DLD1 (cell line): ENCODE results near the gene MYL12A.

Source experiments
- in situ Hi-C: cut with HindIII; loops from 2 replicates; pipeline ENCODE4 v1.10.0; 2017; ENCODE audit warnings: low sequenced_read_pairs

The MYL12A gene

GRCh38 chr18:3252843-3253242 lies 5.2 kb downstream of the MYL12A start:
- in situ Hi-C loops, result no loop called here

GRCh38 chr18:3254725-3255124 lies 7.1 kb downstream of the MYL12A start:
- in situ Hi-C loops, result no loop called here

- in situ Hi-C loops, result no loop called here
Observed at GRCh38 chr18:3255611-3256165, 8.1 kb downstream of the MYL12A start.

GRCh38 chr18:3256693-3257626 lies 9.4 kb downstream of the MYL12A start:
- in situ Hi-C loops, result no loop called here

- in situ Hi-C loops, result no loop called here
Observed at GRCh38 chr18:3257627-3258120, 10.1 kb downstream of the MYL12A start.

GRCh38 chr18:3260995-3261372 lies 13.4 kb downstream of the MYL12A start:
- in situ Hi-C loops, result no loop called here

- in situ Hi-C loops, result no loop called here
Observed at GRCh38 chr18:3261373-3262233, 14.0 kb downstream of the MYL12A start, which contains the start of gene MYL12B. MYL12B (plus strand) TSS chr18:3262133; CDS start chr18:3272899, 10,766 bp downstream.

GRCh38 chr18:3262234-3263131 lies 14.9 kb downstream of the MYL12A start:
- in situ Hi-C loops, result no loop called here

GRCh38 chr18:3263132-3263700 lies 15.6 kb downstream of the MYL12A start:
- in situ Hi-C loops, result no loop called here

- in situ Hi-C loops, result no loop called here
Observed at GRCh38 chr18:3264362-3264761, 16.8 kb downstream of the MYL12A start.

GRCh38 chr18:3265564-3266033 lies 18.0 kb downstream of the MYL12A start:
- in situ Hi-C loops, result no loop called here

GRCh38 chr18:3266062-3266608 lies 18.5 kb downstream of the MYL12A start:
- in situ Hi-C loops, result no loop called here

GRCh38 chr18:3268306-3268705 lies 20.7 kb downstream of the MYL12A start:
- in situ Hi-C loops, result no loop called here

GRCh38 chr18:3269241-3269913 lies 21.8 kb downstream of the MYL12A start:
- in situ Hi-C loops, result no loop called here

GRCh38 chr18:3269914-3270299 lies 22.3 kb downstream of the MYL12A start:
- in situ Hi-C loops, result no loop called here

GRCh38 chr18:3273042-3273441 lies 25.4 kb downstream of the MYL12A start:
- in situ Hi-C loops, result no loop called here

GRCh38 chr18:3277643-3278213 lies 30.1 kb downstream of the MYL12A start:
- in situ Hi-C loops, result loop anchor here (25.0 kb wide), 1 partner anchor 185 kb away; the partner anchor contains the start of gene TGIF1
